Epithelial cell of esophagus (primary cell): ENCODE measurements around the gene DDTL.
"Not testable (repeated sequence)": the region's sequence is repeated elsewhere in the genome, so short reads cannot be mapped to it uniquely, and the experiment has no call there.

Experiments
- DNase-seq: peaks from one replicate; pipeline ENCODE4 v3.0.0; 2010; ENCODE audit warnings: low read depth
- H3K4me3 ChIP-seq: 2 replicates; pipeline ENCODE4 v1.5.1; 2011; ENCODE audit warnings: mild to moderate bottlenecking, low read length, control low read depth
- CTCF ChIP-seq: IDR thresholded peaks from 2 replicates; pipeline ENCODE4 v1.5.1; 2011; ENCODE audit warnings: low read depth, mild to moderate bottlenecking, low read length, control low read depth, inconsistent platforms; ENCODE audit not compliant: insufficient read depth; ENCODE audit errors: missing control alignments

Gene DDTL

GRCh38 chr22:23966568-23966967, at the start of gene DDTL:
TSS of gene DDTL (plus strand) at chr22:23966888. CDS start at chr22:23966915, 27 bp downstream.
- H3K4me3 ChIP-seq, DNase-seq: not testable (repeated sequence)

GRCh38 chr22:23920267-23920611, 46.4 kb upstream of the DDTL start:
- DNase-seq: not testable (repeated sequence)

GRCh38 chr22:23921586-23922201, 45.0 kb upstream of the DDTL start:
- DNase-seq: peak; percentile 77
- H3K4me3 ChIP-seq: not testable (repeated sequence)

More at GRCh38 chr22:23920267-23920611, 46.4 kb upstream of the DDTL start:
- H3K4me3 ChIP-seq: not testable (repeated sequence)

GRCh38 chr22:23922921-23923320, 43.8 kb upstream of the DDTL start:
- H3K4me3 ChIP-seq: no peak overlapping the region
- DNase-seq: no peak
- no peak for TF ChIP-seq CTCF

GRCh38 chr22:23925020-23925606, 41.6 kb upstream of the DDTL start:
- TF ChIP-seq CTCF: no peak
- no peak overlapping the region for H3K4me3 ChIP-seq
- no peak for DNase-seq

- H3K4me3 ChIP-seq: no peak overlapping the region
- no peak for TF ChIP-seq CTCF
- DNase-seq: no peak
Observed at GRCh38 chr22:23926561-23926960, 40.1 kb upstream of the DDTL start.

- TF ChIP-seq CTCF: no peak
- no peak for DNase-seq
- no peak overlapping the region for H3K4me3 ChIP-seq
Observed at GRCh38 chr22:23938328-23939016, 28.2 kb upstream of the DDTL start.

GRCh38 chr22:23939017-23939357, 27.7 kb upstream of the DDTL start:
- DNase-seq: no peak
- H3K4me3 ChIP-seq: no peak overlapping the region
- TF ChIP-seq CTCF: no peak

- DNase-seq, H3K4me3 ChIP-seq: not testable (repeated sequence)
Observed at GRCh38 chr22:23940166-23940565, 26.5 kb upstream of the DDTL start.

- not testable (repeated sequence) for H3K4me3 ChIP-seq, DNase-seq
Observed at GRCh38 chr22:23947391-23947790, 19.3 kb upstream of the DDTL start.

GRCh38 chr22:23949764-23950163, 16.9 kb upstream of the DDTL start:
- DNase-seq, H3K4me3 ChIP-seq: not testable (repeated sequence)

- DNase-seq, H3K4me3 ChIP-seq: not testable (repeated sequence)
Observed at GRCh38 chr22:23951383-23951782, 15.3 kb upstream of the DDTL start.

- not testable (repeated sequence) for H3K4me3 ChIP-seq, DNase-seq
Observed at GRCh38 chr22:23952794-23953405, 13.8 kb upstream of the DDTL start.
